ENCODE measurements around the gene KNTC1. TPM values are rescaled to one million over a fixed set of nuclear protein-coding genes. Genes with fewer than 3 reads are reported as not detected.

The KNTC1 gene
- total RNA-seq, 1 donor from 2014 or later, result 61.2 TPM

GRCh38 chr12:122656298-122656697 is 129.2 kb downstream of the KNTC1 start:
- DNase-seq (ENCODE audit: low read depth), result no peak

GRCh38 chr12:122659579-122659978 is 132.5 kb downstream of the KNTC1 start:
- no peak for DNase-seq (ENCODE audit: low read depth)
- no peak overlapping the region for H3K4me3 ChIP-seq (ENCODE audit: low read depth, low read length)
- no peak for TF ChIP-seq CTCF (conservative IDR thresholded peaks at IDR 0.05; ENCODE audit: low read depth, low read length)

More at GRCh38 chr12:122656298-122656697, 129.2 kb downstream of the KNTC1 start:
- no peak for TF ChIP-seq CTCF (conservative IDR thresholded peaks at IDR 0.05; ENCODE audit: low read depth, low read length)
- no peak overlapping the region for H3K4me3 ChIP-seq (ENCODE audit: low read depth, low read length)

DNA sequence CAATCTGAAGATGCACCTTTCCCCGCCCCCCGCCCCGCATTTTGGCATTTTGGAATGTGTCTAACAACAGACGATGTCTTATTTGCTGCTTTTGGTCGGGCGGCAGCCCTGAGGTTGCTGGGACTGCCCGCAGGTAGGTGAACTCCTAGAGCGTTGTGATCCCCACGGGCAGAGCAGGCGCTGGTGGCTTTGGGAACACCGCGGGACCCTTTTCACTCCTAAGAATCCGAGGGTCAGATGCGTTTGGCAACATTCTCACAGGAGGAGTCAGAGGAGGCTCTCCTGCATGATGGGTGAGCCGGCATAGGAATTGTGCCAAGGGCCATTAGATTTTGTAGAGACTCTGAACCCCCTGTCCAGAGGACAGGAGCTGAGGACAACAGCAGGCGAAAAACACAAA is 134.2 kb downstream of the KNTC1 start:
- H3K4me3 ChIP-seq (ENCODE audit: low read depth, low read length), result no peak overlapping the region
- no peak for TF ChIP-seq CTCF (conservative IDR thresholded peaks at IDR 0.05; ENCODE audit: low read depth, low read length)
- DNase-seq (ENCODE audit: low read depth), result no peak

- DNase-seq (ENCODE audit: low read depth), result no peak
- H3K4me3 ChIP-seq (ENCODE audit: low read depth, low read length), result no peak overlapping the region
- TF ChIP-seq CTCF (conservative IDR thresholded peaks at IDR 0.05; ENCODE audit: low read depth, low read length), result no peak
Observed at GRCh38 chr12:122661938-122662337, 134.9 kb downstream of the KNTC1 start.

- no peak overlapping the region for H3K4me3 ChIP-seq (ENCODE audit: low read depth, low read length)
- DNase-seq (ENCODE audit: low read depth), result no peak
- no peak for TF ChIP-seq CTCF (conservative IDR thresholded peaks at IDR 0.05; ENCODE audit: low read depth, low read length)
Observed at GRCh38 chr12:122665349-122665748, 138.3 kb downstream of the KNTC1 start.

GRCh38 chr12:122665759-122666158 is 138.7 kb downstream of the KNTC1 start:
- DNase-seq (ENCODE audit: low read depth), result no peak
- no peak overlapping the region for H3K4me3 ChIP-seq (ENCODE audit: low read depth, low read length)
- no peak for TF ChIP-seq CTCF (conservative IDR thresholded peaks at IDR 0.05; ENCODE audit: low read depth, low read length)

GRCh38 chr12:122668268-122668667 is 141.2 kb downstream of the KNTC1 start:
- TF ChIP-seq CTCF (conservative IDR thresholded peaks at IDR 0.05; ENCODE audit: low read depth, low read length), result no peak
- DNase-seq (ENCODE audit: low read depth), result no peak
- H3K4me3 ChIP-seq (ENCODE audit: low read depth, low read length), result no peak overlapping the region
